Esophagus squamous epithelium (tissue), 5 donors: Measurements from ENCODE around the gene ENTPD2. TPM values are rescaled to one million over a fixed set of nuclear protein-coding genes. Genes with fewer than 3 reads are reported as not detected.

Experiments used
- DNase-seq: peaks from one replicate; lab custom pipeline; 2025; lab: John Stamatoyannopoulos, UW
- H3K27ac ChIP-seq, 4 donors: fragments of 200-600 bp; sonication (generic); one replicate each; pipeline ENCODE4 v1.5.1; 2016 to 2019; ENCODE audit warnings: mild to moderate bottlenecking in 1 of 4
- H3K27me3 ChIP-seq, 4 donors: fragments of 200-600 bp; sonication (generic); 1 replicate in 3 of 4; 2 replicates in 1 of 4; pipeline versions ENCODE4 v1.5.1 to v1.6.0; 2017 to 2021; ENCODE audit warnings: antibody characterized with exemption in 1 of 4
- H3K36me3 ChIP-seq, 3 donors: fragments of 200-600 bp; sonication (generic); one replicate each; pipeline ENCODE4 v1.5.1; 2016 to 2019
- H3K4me1 ChIP-seq, 3 donors: fragments of 200-600 bp; sonication (generic); one replicate each; pipeline ENCODE4 v1.5.1; 2017 to 2019
- H3K4me3 ChIP-seq, 4 donors: fragments of 200-600 bp; sonication (generic); 1 replicate in 3 of 4; 2 replicates in 1 of 4; pipeline ENCODE4 v1.5.1; 2016 to 2019; ENCODE audit warnings: mild to moderate bottlenecking in 2 of 4, moderate library complexity in 1 of 4
- H3K9me3 ChIP-seq, 3 donors: fragments of 200-600 bp; sonication (generic); one replicate each; pipeline ENCODE4 v1.5.1; 2016 to 2019
- POLR2A ChIP-seq, 4 donors: fragments of 450-650 bp; IDR thresholded peaks; one replicate each; pipeline ENCODE4 v1.6.1; 2017; ENCODE audit warnings: antibody characterized with exemption in 4 of 4, mild to moderate bottlenecking in 4 of 4, moderate library complexity in 3 of 4
- WGBS, 2 donors: methylation state at CpG; one replicate each; pipeline ENCODE4 v1.1.5; 2018; 5-methylcytosine and 5-hydroxymethylcytosine counted together
- intact Hi-C: fragments of 100-400 bp; cut with DNase I; formaldehyde crosslinking; loops from one replicate; pipeline ENCODE4 v1.15.0; 2022
- total RNA-seq, 4 donors: library from RNA; depleted of rRNA; stranded (reverse); fragments of >200 nt; gene quantifications; one replicate each; pipeline ENCODE4 v1.1.0, GENCODE V29; 2016
- TF ChIP-seq, protein P1 (sequence below), 6 experiments: fragments of 450-650 bp in 4 of 6; fragments of 200-600 bp in 2 of 6; sonication (generic) in 2 of 6; IDR thresholded peaks; one replicate each; pipeline ENCODE4 v1.5.1; 2016 to 2019; ENCODE audit warnings: antibody characterized with exemption in 6 of 6, mild to moderate bottlenecking in 4 of 6, moderate library complexity in 4 of 6
- donor health status: DM: yes; HTN: yes; CAD: no.

Gene ENTPD2
- total RNA-seq, 4 donors from 2014 or later, result 0.47 to 1.3 (median 0.86) TPM

DNA sequence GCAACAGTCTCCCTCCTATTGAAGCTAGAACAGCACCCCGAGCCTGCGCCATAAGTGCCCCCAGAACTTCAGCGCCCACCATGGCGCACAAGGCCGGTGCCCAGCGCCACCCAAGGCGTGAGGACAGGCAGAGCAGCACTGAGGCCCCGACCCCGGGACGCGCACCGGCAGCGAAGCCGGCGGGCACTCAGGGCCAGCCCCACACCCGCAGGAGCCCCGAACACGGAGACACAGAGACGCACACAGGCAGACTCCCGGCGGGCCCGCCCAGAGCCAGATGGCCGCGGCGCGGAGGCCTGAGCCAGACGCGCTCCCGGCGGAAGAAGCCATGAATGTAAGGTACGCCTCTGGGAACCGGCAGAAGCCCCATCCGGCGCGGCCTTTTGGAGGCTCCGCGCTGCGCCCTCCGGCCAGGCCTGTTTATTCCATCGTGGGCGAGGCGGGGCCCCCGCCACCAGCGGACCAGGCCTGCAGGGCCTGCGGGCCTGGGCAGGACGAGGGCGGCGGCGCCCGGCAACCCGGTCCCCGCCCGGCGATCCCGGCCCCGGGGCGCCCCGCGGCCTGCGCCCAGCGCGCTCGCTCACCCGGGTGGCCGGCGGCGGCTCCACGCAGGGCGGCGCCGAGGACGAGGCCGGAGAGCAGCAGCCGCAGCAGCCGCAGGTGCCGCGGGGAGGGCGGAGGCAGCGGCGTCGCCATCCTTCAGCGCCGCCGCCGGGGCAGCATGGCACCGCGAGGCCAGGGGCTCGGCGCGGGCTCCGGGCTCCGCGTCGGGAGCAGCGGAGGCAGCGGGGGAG lies 8.4 kb downstream of the ENTPD2 start:
- DNase-seq, result no peak
- Histone ChIP-seq H3K4me1 (peaks cover 24 to 62% (median 33%) of the 10 kb centered on the region in 3 donors), H3K36me3 (peaks cover 0 to 4% (median 0%) of the 10 kb centered on the region in 3 donors), H3K27me3 (peaks cover 0 to 73% (median 21%) of the 10 kb centered on the region in 4 donors), H3K27ac (peak overlapping the region; percentile 44 to 86 (median 66)), H3K4me3 (peak overlapping the region; percentile 35 to 76 (median 54)), H3K9me3 (no peaks in the 10 kb centered on the region)
- intact Hi-C loops, result loop anchor here (5.0 kb wide), 1 partner anchor 258 kb away; no protein-coding TSS in a partner anchor
- TF ChIP-seq, protein P1, sequence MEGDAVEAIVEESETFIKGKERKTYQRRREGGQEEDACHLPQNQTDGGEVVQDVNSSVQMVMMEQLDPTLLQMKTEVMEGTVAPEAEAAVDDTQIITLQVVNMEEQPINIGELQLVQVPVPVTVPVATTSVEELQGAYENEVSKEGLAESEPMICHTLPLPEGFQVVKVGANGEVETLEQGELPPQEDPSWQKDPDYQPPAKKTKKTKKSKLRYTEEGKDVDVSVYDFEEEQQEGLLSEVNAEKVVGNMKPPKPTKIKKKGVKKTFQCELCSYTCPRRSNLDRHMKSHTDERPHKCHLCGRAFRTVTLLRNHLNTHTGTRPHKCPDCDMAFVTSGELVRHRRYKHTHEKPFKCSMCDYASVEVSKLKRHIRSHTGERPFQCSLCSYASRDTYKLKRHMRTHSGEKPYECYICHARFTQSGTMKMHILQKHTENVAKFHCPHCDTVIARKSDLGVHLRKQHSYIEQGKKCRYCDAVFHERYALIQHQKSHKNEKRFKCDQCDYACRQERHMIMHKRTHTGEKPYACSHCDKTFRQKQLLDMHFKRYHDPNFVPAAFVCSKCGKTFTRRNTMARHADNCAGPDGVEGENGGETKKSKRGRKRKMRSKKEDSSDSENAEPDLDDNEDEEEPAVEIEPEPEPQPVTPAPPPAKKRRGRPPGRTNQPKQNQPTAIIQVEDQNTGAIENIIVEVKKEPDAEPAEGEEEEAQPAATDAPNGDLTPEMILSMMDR (IDR thresholded peaks at IDR 0.05), result no peak
- TF ChIP-seq POLR2A (IDR thresholded peaks at IDR 0.05), result no peak
- WGBS, 2 donors, result 0 to 2% methylated on average over 3 to 23 of the region's 96 CpGs

DNA sequence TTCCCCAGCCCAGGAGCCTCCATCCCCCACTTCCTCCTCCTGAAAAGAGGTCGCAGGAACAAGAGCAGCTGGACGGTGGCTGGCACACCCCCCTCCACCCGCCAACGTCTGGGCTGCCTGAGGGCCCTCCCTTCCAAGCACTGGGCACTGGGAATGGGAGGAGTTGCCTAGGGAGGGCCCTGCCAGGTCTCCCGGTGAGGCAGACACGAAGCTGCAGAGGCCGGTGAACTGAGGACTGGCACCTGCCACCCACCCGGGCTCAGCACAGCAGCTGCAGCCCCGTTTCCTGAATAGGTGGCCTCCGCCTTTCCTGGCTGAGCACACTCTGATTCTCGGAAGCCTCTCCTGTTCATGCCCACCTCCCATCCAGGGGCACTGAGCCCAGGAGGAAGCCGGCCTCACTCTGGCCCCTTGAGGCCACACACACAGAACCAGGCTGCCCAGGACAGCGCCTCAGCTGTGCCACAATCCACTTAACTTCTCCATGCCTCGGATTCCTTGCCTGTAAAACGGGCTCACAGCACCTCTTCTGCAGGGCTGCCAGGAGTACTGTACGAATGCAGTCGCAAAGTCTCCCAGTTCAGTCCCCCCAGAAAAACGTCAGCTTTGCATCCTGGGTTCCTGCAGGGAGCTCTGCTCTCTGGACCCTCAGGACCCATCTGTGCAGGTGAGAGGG lies 9.2 kb downstream of the ENTPD2 start:
- TF ChIP-seq POLR2A (IDR thresholded peaks at IDR 0.05), result no peak
- TF ChIP-seq, protein P1 (IDR thresholded peaks at IDR 0.05), result no peak
- Histone ChIP-seq H3K9me3 (no peaks in the 10 kb centered on the region), H3K36me3 (peaks cover 0 to 12% (median 2%) of the 10 kb centered on the region in 3 donors), H3K27me3 (peaks cover 0 to 64% (median 20%) of the 10 kb centered on the region in 4 donors), H3K27ac (peak overlapping the region; percentile 11 to 86 (median 71)), H3K4me3 (peak overlapping the region; percentile 35 to 76 (median 54)), H3K4me1 (peaks cover 24 to 64% (median 33%) of the 10 kb centered on the region in 3 donors)
- intact Hi-C loops, result loop anchor here (5.0 kb wide), 1 partner anchor 257 kb away; no protein-coding TSS in a partner anchor
- WGBS, 2 donors, result 6 to 7% methylated on average over 6 to 7 of the region's 18 CpGs
- DNase-seq, result no peak

DNA sequence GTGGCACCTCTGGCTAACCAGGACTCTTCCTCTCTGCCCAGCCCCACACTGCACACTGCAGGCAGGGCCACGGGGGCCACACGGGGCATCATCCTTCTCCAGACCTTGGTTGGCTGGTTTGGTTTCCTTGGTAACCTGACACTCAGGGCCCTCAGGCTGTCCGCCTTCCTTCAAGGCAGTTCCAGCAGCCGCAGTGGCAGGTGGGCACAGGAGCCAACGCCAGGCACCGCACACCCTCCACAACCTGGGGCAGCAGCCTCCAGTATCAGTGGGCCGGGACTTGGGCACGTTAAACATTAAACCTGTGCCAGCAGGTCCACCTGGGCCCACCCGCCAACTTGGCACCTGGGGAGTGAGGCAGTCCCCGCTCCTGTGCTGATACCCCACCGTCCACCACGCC lies 9.8 kb downstream of the ENTPD2 start:
- DNase-seq, result no peak
- peaks cover 24 to 58% (median 33%) of the 10 kb centered on the region in 3 donors for H3K4me1 ChIP-seq

DNA sequence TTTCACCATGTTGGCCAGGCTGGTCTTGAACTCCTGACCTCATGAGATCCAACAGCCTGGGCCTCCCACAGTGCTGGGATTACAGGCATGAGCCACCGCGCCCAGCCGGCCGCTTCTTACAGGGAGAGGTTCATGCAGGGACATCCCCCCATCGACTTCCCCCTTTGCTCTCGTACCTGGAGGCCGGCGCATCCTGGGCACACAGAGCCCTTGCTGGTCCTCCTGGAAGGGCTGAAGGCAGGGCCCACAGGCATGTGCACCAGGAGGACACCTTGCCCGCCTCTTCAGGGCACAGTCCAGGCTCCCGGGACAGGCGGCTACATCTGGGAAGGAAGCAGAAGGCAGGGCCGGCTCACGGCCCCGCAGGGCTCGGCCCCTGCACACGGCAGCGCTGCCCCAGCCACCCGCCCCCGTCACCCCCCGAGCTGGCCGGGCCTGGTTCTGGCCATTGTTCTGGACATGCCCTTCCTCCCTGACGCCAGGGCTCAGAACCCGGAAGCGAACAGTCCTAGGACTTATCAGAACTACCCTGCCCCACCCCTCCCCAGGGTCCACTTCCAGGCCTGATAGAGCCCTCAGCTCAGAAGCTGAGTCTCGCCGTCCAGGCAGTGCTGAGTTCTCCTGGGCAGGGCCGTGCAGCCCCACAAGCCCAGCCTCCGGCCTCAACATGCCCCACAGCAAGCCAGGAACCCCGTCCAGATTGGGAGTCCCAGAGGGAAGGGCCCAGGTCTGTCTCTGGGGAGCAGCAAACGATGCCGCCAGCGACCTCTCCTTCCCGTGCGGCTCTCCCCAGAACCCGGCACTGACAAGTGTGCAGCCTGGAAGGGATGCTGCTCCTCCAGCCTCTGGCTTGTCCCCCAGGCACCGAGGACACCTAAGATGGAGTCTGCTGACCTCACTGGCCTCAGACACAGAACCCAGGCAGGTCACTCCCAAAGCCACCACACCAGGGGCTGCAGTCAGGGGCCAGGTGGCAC lies 10.8 kb downstream of the ENTPD2 start:
- peak overlapping the region in 3 of 4 donors; percentile 67 to 86 (median 75) for H3K27ac ChIP-seq
- peaks cover 0 to 23% (median 5%) of the 10 kb centered on the region in 3 donors for H3K36me3 ChIP-seq
- TF ChIP-seq POLR2A (IDR thresholded peaks at IDR 0.05), result peak in 1 of 4 donors; percentile 19
- TF ChIP-seq, protein P1 (IDR thresholded peaks at IDR 0.05), result no peak
- no peaks in the 10 kb centered on the region for H3K9me3 ChIP-seq
- H3K4me1 ChIP-seq, result peaks cover 21 to 48% (median 27%) of the 10 kb centered on the region in 3 donors
- WGBS, 2 donors, result 93% methylated on average over 5 of the region's 36 CpGs; no CpG with 5 or more reads in 1 of the 2 donors
- DNase-seq, result no peak
- peak overlapping the region in 3 of 4 donors; percentile 48 to 76 (median 60) for H3K4me3 ChIP-seq
- intact Hi-C loops, result no loop called here
- H3K27me3 ChIP-seq, result peaks cover 0 to 48% (median 7%) of the 10 kb centered on the region in 4 donors

More for the DNA sequence above, 9.8 kb downstream of the ENTPD2 start:
- peaks cover 0 to 18% (median 5%) of the 10 kb centered on the region in 3 donors for H3K36me3 ChIP-seq
- peak overlapping the region in 3 of 4 donors; percentile 48 to 76 (median 60) for H3K4me3 ChIP-seq
- 46% methylated on average over 4 of the region's 12 CpGs; no CpG with 5 or more reads in 1 of the 2 donors for WGBS, 2 donors
- no peaks in the 10 kb centered on the region for H3K9me3 ChIP-seq
- peaks cover 0 to 58% (median 15%) of the 10 kb centered on the region in 4 donors for H3K27me3 ChIP-seq
- peak overlapping the region; percentile 11 to 86 (median 71) for H3K27ac ChIP-seq
- intact Hi-C loops, result no loop called here
- TF ChIP-seq, protein P1 (IDR thresholded peaks at IDR 0.05), result no peak
- TF ChIP-seq POLR2A (IDR thresholded peaks at IDR 0.05), result no peak
